Esophagus muscularis mucosa (tissue), 4 donors: ENCODE results near the gene ZAR1L. TPM values are rescaled to one million over a fixed set of nuclear protein-coding genes. Genes with fewer than 3 reads are reported as not detected.

Experiments
- DNase-seq: peaks from one replicate; pipeline ENCODE4 v3.0.0-alpha.2; 2017; ENCODE audit errors: extremely low spot score
- H3K27ac ChIP-seq, 4 donors: fragments of 200-600 bp; sonication (generic); replicated peaks in 1 of 4; 1 replicate in 3 of 4; 2 replicates in 1 of 4; pipeline ENCODE4 v1.5.1; 2016 to 2019; ENCODE audit warnings: mild to moderate bottlenecking in 1 of 4
- H3K27me3 ChIP-seq, 4 donors: fragments of 200-600 bp; sonication (generic); one replicate each; pipeline versions ENCODE4 v1.5.1 to v1.6.0; 2016 to 2019
- H3K36me3 ChIP-seq, 4 donors: fragments of 200-600 bp; sonication (generic); one replicate each; pipeline ENCODE4 v1.5.1; 2016 to 2019
- H3K4me1 ChIP-seq, 4 donors: fragments of 200-600 bp; sonication (generic); one replicate each; pipeline ENCODE4 v1.5.1; 2016 to 2019
- H3K4me3 ChIP-seq, 4 donors: fragments of 200-600 bp; sonication (generic); 1 replicate in 2 of 4; 2 replicates in 2 of 4; pipeline ENCODE4 v1.5.1; 2016 to 2019; ENCODE audit warnings: mild to moderate bottlenecking in 4 of 4, moderate library complexity in 1 of 4
- H3K9me3 ChIP-seq, 4 donors: fragments of 200-600 bp; sonication (generic); 1 replicate in 3 of 4; 2 replicates in 1 of 4; pipeline ENCODE4 v1.5.1; 2016 to 2019
- EP300 ChIP-seq: sonication (generic); formaldehyde crosslinking; IDR thresholded peaks from one replicate; pipeline ENCODE4 v1.6.1; 2017; ENCODE audit warnings: antibody characterized with exemption
- POLR2A ChIP-seq: fragments of 450-650 bp; IDR thresholded peaks from one replicate; pipeline ENCODE4 v1.6.1; 2017; ENCODE audit warnings: antibody characterized with exemption, moderate library complexity, mild to moderate bottlenecking, low read depth
- POLR2AphosphoS5 ChIP-seq, 2 donors: sonication (generic); formaldehyde crosslinking; IDR thresholded peaks; one replicate each; pipeline ENCODE4 v1.6.1; 2017; ENCODE audit warnings: antibody characterized with exemption in 2 of 2
- WGBS: methylation state at CpG from one replicate; pipeline ENCODE4 v1.1.5; 2018; 5-methylcytosine and 5-hydroxymethylcytosine counted together
- intact Hi-C: fragments of 100-400 bp; cut with DNase I; formaldehyde crosslinking; loops from one replicate; pipeline ENCODE4 v1.15.1; 2023
- total RNA-seq, 4 donors: library from RNA; depleted of rRNA; stranded (reverse); fragments of >200 nt; gene quantifications; one replicate each; pipeline versions ENCODE4 v1.1.0 to v1.2.1, GENCODE V29; 2016
- TF ChIP-seq, protein P1 (sequence below), 3 experiments: fragments of 200-600 bp in 2 of 3; fragments of 450-650 bp in 1 of 3; sonication (generic) in 2 of 3; IDR thresholded peaks; one replicate each; pipeline ENCODE4 v1.5.1; 2017 to 2019; ENCODE audit warnings: antibody characterized with exemption in 3 of 3, mild to moderate bottlenecking in 2 of 3, moderate library complexity in 1 of 3

ZAR1L gene
- total RNA-seq, 4 donors from 2014 or later = not detected

DNA sequence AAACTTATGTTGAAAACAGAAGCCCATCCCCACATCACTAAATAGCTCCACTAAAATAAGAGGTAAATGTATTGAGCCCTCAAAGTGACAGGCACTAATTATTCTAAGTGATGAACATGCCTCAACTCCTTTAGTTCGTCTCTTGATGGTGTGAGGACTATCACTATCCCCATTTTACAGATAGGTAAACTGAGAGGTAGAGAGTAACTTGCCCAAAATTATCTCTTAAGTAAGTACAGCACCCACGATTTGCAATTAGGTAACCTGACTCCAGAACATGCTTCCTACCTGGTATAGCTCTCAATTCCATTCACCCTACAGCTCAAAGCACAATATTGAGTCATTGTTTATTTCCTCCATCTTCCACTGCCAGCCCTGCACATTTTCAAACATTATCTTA lies 12.7 kb downstream of the ZAR1L start:
- Histone ChIP-seq H3K27me3 (no peaks in the 10 kb centered on the region), H3K9me3 (no peaks in the 10 kb centered on the region), H3K36me3 (no peaks in the 10 kb centered on the region), H3K4me1 (no peaks in the 10 kb centered on the region), H3K27ac (no peak overlapping the region), H3K4me3 (no peak overlapping the region)
- WGBS = 96% methylated on average over 2 of the region's 2 CpGs
- no peak for TF ChIP-seq POLR2AphosphoS5 (IDR thresholded peaks at IDR 0.05)
- no peak for TF ChIP-seq POLR2A
- TF ChIP-seq, protein P1, sequence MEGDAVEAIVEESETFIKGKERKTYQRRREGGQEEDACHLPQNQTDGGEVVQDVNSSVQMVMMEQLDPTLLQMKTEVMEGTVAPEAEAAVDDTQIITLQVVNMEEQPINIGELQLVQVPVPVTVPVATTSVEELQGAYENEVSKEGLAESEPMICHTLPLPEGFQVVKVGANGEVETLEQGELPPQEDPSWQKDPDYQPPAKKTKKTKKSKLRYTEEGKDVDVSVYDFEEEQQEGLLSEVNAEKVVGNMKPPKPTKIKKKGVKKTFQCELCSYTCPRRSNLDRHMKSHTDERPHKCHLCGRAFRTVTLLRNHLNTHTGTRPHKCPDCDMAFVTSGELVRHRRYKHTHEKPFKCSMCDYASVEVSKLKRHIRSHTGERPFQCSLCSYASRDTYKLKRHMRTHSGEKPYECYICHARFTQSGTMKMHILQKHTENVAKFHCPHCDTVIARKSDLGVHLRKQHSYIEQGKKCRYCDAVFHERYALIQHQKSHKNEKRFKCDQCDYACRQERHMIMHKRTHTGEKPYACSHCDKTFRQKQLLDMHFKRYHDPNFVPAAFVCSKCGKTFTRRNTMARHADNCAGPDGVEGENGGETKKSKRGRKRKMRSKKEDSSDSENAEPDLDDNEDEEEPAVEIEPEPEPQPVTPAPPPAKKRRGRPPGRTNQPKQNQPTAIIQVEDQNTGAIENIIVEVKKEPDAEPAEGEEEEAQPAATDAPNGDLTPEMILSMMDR (IDR thresholded peaks at IDR 0.05) = no peak
- TF ChIP-seq EP300 = no peak
- no peak for DNase-seq
- intact Hi-C loops = no loop called here

DNA sequence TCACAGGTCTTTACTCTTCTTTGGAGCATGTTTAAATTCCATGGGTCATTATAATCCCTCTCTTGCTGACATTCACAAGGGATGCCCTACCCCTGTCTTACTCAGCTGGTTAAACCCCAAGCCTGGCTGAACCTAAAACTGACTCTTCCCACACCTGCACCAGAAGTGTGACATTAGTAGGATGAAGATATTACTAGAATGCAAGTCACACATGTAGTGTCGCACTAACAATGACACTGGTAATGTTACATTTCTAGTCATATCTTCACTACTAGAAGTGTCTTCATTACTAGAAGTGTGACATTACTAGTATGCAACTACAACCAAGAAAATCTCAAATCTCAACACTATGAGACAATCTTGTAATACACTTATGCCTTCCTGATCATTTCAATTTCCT lies 14.2 kb downstream of the ZAR1L start:
- DNase-seq = no peak
- WGBS = 100% methylated on average over 1 of the region's 1 CpG

DNA sequence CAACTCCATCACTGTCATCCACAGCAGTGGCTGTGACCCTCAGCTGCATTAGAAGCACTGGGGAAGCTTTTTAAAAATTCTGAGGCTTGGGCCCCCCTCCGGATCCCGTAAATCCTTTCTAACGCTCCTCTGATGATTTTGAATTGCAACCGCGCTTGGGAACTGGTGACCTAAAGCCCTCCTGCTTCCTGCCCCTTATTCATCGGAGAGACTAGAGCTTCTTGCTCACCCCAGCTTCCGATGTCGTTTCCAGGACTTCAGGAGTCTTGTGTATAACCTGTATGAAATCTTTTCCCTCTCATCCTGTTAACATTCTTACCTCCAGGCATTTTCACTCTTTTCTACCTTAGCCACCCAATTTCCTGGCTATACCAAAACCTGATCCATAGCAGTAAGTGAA lies 14.8 kb downstream of the ZAR1L start:
- no peak for DNase-seq
- intact Hi-C loops = no loop called here
- TF ChIP-seq, protein P1 (IDR thresholded peaks at IDR 0.05) = no peak
- TF ChIP-seq POLR2AphosphoS5 (IDR thresholded peaks at IDR 0.05) = no peak
- no peak for TF ChIP-seq POLR2A
- TF ChIP-seq EP300 = no peak
- Histone ChIP-seq H3K9me3 (no peaks in the 10 kb centered on the region), H3K36me3 (peaks cover 0 to 15% (median 7%) of the 10 kb centered on the region in 4 donors), H3K27me3 (no peaks in the 10 kb centered on the region), H3K4me3 (no peak overlapping the region), H3K4me1 (no peaks in the 10 kb centered on the region), H3K27ac (no peak overlapping the region)
- 72% methylated on average over 8 of the region's 8 CpGs for WGBS

More for the DNA sequence above, 14.2 kb downstream of the ZAR1L start:
- Histone ChIP-seq H3K4me3 (no peak overlapping the region), H3K9me3 (no peaks in the 10 kb centered on the region), H3K27ac (no peak overlapping the region), H3K36me3 (peaks cover 0 to 10% (median 3%) of the 10 kb centered on the region in 4 donors), H3K4me1 (no peaks in the 10 kb centered on the region), H3K27me3 (no peaks in the 10 kb centered on the region)
- intact Hi-C loops = no loop called here
- TF ChIP-seq POLR2A = no peak
- TF ChIP-seq EP300 = no peak
- TF ChIP-seq POLR2AphosphoS5 (IDR thresholded peaks at IDR 0.05) = no peak
- TF ChIP-seq, protein P1 (IDR thresholded peaks at IDR 0.05) = no peak

DNA sequence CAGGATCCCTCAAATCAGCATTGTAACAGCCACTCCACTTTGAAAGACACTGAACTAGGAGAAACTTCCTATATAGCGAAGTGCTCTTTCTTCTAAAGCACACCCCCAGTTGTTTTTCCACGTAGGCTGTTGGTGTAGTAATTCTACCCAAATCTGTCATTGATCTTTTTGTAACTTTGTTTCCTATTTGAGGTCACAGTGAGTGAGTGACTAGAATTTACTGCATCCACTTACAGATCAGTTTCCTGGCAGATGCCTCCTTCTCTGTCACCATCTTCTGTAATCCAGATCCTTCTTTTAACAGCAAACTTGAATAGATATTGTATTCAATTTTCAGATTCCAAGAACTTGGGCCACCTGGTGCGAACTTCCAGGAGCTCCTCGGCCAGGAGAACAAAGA lies 15.3 kb downstream of the ZAR1L start:
- intact Hi-C loops = no loop called here
- H3K4me1 ChIP-seq = no peaks in the 10 kb centered on the region
- TF ChIP-seq POLR2A (no peak), POLR2AphosphoS5 (IDR thresholded peaks at IDR 0.05) (no peak), EP300 (no peak)
- TF ChIP-seq, protein P1 (IDR thresholded peaks at IDR 0.05) = no peak
- H3K4me3 ChIP-seq = no peak overlapping the region
- no peak overlapping the region for H3K27ac ChIP-seq
- DNase-seq = no peak
- 78% methylated on average over 4 of the region's 4 CpGs for WGBS
- H3K36me3 ChIP-seq = peaks cover 0 to 21% (median 12%) of the 10 kb centered on the region in 4 donors
- no peaks in the 10 kb centered on the region for H3K27me3 ChIP-seq
- no peaks in the 10 kb centered on the region for H3K9me3 ChIP-seq

DNA sequence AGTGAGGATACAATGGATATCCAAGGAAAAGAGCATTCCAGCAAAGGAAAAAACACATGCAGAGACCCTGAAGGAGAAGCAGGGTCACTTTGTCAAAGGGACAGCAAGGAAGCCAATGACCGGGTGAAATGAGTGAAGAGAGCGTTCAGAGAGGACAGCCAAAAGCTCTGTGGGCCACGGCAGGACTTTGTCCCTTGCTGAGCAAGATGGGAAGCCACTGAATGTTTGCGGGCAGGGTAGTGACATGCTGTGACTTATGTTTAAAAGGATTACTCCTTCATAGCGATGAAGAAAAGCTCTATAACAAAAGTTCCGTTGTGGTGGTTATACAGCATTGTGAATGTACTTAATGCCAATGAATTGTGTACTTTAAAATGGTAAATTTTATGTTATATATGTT lies 16.5 kb downstream of the ZAR1L start:
- no peak overlapping the region for H3K4me3 ChIP-seq
- H3K36me3 ChIP-seq = peaks cover 0 to 33% (median 17%) of the 10 kb centered on the region in 4 donors
- WGBS = 93% methylated on average over 6 of the region's 6 CpGs

More for the DNA sequence above, 16.5 kb downstream of the ZAR1L start:
- Histone ChIP-seq H3K27me3 (no peaks in the 10 kb centered on the region), H3K9me3 (no peaks in the 10 kb centered on the region), H3K4me1 (no peaks in the 10 kb centered on the region), H3K27ac (no peak overlapping the region)
- intact Hi-C loops = no loop called here
- DNase-seq = no peak
- TF ChIP-seq, protein P1 (IDR thresholded peaks at IDR 0.05) = no peak
- TF ChIP-seq POLR2AphosphoS5 (IDR thresholded peaks at IDR 0.05) = no peak
- TF ChIP-seq POLR2A = no peak
- no peak for TF ChIP-seq EP300
